ENCODE results near the gene SPATA17.

SPATA17 gene

GRCh38 chr1:217861658-217862057 is 230.5 kb downstream of the SPATA17 start:
- DNase-seq: no peak

GRCh38 chr1:217867446-217867995 is 236.4 kb downstream of the SPATA17 start:
- no peak for DNase-seq

GRCh38 chr1:217871955-217872354 is 240.8 kb downstream of the SPATA17 start:
- no peak for DNase-seq

- DNase-seq: no peak
These were observed 244.1 kb downstream of the SPATA17 start for GRCh38 chr1:217875229-217875628.

- DNase-seq: no peak
These were observed 245.3 kb downstream of the SPATA17 start for GRCh38 chr1:217876401-217876800.

- DNase-seq: no peak
These were observed 245.8 kb downstream of the SPATA17 start for GRCh38 chr1:217876896-217877295.

GRCh38 chr1:217881131-217881543 is 250.0 kb downstream of the SPATA17 start:
- no peak for DNase-seq

GRCh38 chr1:217881607-217882332 is 250.6 kb downstream of the SPATA17 start:
- no peak for DNase-seq

GRCh38 chr1:217885181-217885580 is 254.0 kb downstream of the SPATA17 start:
- DNase-seq: no peak

GRCh38 chr1:217888328-217888727 is 257.2 kb downstream of the SPATA17 start:
- no peak for DNase-seq

GRCh38 chr1:217889401-217889800 is 258.3 kb downstream of the SPATA17 start:
- no peak for DNase-seq

GRCh38 chr1:217891966-217892365 is 260.8 kb downstream of the SPATA17 start:
- no peak for DNase-seq

- no peak for DNase-seq
These were observed 261.6 kb downstream of the SPATA17 start for GRCh38 chr1:217892750-217893149.

GRCh38 chr1:217895841-217896240 is 264.7 kb downstream of the SPATA17 start:
- no peak for DNase-seq

- no peak for DNase-seq
These were observed 265.3 kb downstream of the SPATA17 start for GRCh38 chr1:217896490-217896889.

- no peak for DNase-seq
These were observed 266.0 kb downstream of the SPATA17 start for GRCh38 chr1:217897100-217897499.

GRCh38 chr1:217899614-217900013 is 268.5 kb downstream of the SPATA17 start:
- DNase-seq: no peak

- no peak for DNase-seq
These were observed 276.4 kb downstream of the SPATA17 start for GRCh38 chr1:217907504-217907903.

- no peak for DNase-seq
These were observed 279.1 kb downstream of the SPATA17 start for GRCh38 chr1:217910203-217910602.

GRCh38 chr1:217910791-217911320 is 279.7 kb downstream of the SPATA17 start:
- DNase-seq: no peak

GRCh38 chr1:217911908-217912307 is 280.8 kb downstream of the SPATA17 start:
- DNase-seq: no peak

- no peak for DNase-seq
These were observed 286.2 kb downstream of the SPATA17 start for GRCh38 chr1:217917281-217917887.

- DNase-seq: no peak
These were observed 288.7 kb downstream of the SPATA17 start for GRCh38 chr1:217919683-217920388.
